ENCODE results near the gene FEM1C.
"Not testable (repeated sequence)": the region's sequence is repeated elsewhere in the genome, so short reads cannot be mapped to it uniquely, and the experiment has no call there.

The FEM1C gene

GRCh38 chr5:115520191-115520590 lies 24.4 kb downstream of the FEM1C start:
- no peak for DNase-seq (ENCODE audit: low read depth)

- DNase-seq (ENCODE audit: low read depth), result no peak
Observed at GRCh38 chr5:115516372-115516771, 28.2 kb downstream of the FEM1C start.

DNA sequence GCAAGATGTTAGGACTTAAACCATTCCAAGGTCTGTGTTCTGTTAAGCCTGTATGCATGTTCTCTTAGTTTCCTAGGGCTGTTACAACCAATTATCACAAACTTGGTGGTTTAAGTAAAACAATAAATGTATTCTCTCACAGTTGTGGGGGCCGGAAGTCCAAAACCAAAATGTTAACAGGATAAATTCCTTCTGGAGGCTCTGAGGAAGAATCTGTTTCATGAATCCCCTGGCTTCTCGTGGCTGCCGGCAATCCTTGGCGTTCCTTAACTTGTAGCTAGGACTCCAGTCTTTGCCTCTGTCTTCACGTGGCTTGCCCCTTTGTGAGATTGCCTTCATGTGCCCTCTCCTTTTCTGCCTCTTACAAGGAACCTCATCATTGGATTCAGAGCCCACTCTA lies 30.4 kb downstream of the FEM1C start:
- DNase-seq (ENCODE audit: low read depth), result no peak

GRCh38 chr5:115511632-115512031 lies 32.9 kb downstream of the FEM1C start:
- no peak for DNase-seq (ENCODE audit: low read depth)

GRCh38 chr5:115510145-115510645 lies 34.4 kb downstream of the FEM1C start:
- no peak for DNase-seq (ENCODE audit: low read depth)

DNA sequence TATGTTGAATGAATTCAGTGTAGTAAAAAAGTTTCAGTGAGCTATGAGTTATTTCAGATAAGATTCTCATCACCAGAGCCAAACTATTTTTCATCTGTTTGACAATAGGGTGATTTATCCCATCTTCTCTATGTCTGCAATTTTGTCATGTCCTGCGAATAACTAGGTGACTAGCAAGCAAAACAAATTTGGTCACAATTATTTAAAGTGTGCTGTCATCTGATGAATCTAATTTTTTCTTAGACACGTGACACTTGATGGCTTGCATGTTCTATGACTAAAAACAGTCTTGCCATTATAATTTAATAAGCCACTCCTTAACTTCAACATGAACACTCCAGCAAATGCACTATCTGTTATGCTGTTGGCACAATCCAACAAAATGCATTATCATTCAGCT lies 35.0 kb downstream of the FEM1C start:
- DNase-seq (ENCODE audit: low read depth), result no peak

- DNase-seq (ENCODE audit: low read depth), result no peak
Observed at GRCh38 chr5:115507681-115508080, 36.9 kb downstream of the FEM1C start.

DNA sequence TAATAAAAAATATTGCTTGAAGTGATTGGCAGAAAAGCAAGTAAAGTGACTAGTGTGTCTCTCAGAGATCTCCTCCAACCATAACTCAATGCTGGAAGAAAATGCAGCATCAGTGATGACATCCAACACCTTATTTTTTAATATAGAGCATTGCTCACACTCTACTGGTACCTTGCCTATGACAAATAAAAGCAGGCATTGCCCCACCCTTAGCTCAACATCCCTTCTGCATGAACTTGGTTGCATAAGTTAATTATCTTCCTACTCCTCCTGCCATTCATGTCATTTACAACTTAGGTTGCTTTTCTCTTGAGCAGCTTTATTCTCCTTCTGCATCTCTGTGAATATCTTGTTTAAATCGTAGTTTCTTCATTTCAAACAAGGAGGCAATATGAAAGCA lies 41.2 kb downstream of the FEM1C start:
- DNase-seq (ENCODE audit: low read depth), result no peak

DNA sequence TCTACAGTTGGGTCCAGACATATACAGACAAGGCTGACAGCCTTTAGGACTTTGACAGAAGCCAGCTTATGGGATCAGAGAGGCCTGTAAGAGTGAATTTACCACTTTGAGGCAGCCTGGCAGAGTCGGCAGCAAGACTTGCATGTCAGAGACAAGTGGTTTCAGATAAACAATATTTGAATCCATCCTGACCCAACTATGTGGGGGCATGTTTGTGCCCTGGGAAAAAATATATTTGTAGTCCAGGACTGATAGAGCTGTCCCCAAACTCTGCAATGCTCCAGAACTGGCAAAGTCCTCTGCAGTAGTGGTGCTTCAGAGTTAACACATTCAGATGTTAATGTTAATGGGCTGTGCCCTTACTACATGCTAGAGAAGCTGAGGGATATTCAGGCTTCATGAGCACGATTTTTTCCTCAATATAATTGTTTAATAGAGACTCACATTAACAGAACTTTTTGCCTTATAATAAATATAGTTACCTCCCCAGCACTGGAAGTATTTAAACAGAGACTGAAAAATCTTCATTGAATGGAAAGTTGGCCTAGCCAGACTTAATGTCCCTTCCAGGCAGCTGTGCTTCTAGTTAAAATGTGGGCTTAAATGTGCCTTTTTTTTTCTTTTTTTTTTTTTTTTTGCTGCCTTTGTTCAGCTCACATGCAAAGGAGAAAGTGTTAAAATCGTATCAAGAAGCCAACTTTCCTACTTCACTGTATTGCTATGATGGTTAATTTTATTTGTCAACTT lies 42.9 kb downstream of the FEM1C start:
- DNase-seq (ENCODE audit: low read depth), result no peak

DNA sequence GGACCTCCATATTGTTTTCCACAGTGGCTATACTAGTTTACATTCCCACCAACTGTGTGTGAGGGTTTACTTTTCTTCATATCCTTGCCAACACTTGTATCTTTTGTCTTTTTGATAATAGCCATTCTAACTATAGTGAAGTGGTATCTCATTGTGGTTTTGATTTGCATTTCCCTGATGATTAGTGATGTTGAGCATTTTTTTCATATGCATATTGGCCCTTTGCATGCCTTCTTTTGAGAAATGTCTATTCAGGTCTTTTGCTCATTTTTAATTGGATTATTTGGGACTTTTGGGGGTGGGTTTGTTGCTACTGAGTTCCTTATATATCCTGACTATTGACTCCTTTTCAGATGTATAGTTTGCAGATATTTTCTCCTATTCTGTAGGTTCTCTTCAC lies 44.4 kb downstream of the FEM1C start:
- no peak for DNase-seq (ENCODE audit: low read depth)

DNA sequence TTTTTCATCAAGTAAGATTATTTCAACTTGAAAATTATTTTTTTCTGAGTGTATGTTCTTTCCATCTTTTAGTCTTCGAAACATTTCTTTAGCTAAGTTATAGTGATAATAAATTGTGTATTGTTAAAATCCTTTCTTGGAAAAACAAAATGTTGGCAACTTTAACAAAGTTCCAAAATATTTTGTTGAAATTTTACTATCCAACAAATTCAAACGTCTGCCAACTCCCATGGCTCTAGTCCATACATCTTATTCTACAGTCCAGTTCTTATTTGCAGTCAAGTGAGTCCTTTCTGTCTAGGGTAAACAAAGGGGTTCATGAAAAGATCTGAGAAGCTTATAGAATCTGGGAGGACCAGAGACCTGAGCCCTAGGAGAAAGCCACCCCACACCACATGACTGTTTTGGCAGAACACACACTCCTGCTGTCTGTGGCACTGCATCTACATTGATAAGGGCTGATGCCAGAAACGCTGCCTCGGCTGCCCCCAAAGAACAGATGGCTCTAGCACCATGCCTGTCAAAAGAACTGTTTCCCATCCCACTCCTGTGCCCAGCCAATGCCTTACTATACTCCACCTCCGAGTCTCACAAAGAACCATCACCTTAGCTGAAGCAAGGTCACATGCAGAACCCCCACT lies 47.5 kb downstream of the FEM1C start:
- DNase-seq (ENCODE audit: low read depth), result no peak

GRCh38 chr5:115494570-115495289 lies 49.8 kb downstream of the FEM1C start:
- DNase-seq (ENCODE audit: low read depth), result no peak

DNA sequence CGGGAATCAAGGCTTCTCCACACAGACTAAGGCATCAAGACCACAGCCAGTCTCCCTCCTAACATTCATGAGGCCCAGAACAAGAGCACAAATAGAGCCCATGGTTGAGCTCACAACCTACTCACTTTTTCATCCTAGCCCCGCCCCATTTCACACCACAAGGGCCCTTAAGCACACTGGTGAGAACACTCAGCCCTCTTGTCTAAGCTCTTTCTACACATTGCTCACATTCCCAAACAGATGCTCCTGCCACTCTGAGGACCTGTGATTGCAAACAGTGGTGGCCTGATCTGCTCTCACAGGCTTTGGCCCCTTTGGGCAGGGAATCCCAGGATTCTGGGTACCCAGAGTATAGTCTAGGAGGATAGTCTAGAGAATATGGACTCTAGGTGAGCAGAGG lies 54.0 kb downstream of the FEM1C start:
- DNase-seq (ENCODE audit: low read depth), result no peak

DNA sequence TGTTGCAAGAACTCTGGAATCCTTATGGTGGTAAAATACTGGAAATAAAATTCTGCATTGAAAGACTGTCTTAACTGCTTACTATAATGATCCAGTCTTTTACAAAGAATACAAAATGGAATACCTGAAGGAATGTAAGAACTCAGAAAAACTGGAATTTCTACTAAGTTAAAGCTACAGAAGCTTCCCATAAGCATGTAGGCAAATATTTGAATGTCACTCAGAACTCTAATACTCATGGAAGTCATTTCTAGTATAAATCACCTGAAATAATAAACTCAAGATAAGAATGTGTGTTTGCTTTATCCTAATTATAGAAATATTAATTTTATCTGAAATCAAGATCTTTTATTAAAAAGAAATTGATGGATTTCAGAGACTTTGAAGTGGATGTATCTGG lies 54.8 kb downstream of the FEM1C start:
- DNase-seq (ENCODE audit: low read depth), result no peak

GRCh38 chr5:115487756-115488155 lies 56.8 kb downstream of the FEM1C start:
- no peak for DNase-seq (ENCODE audit: low read depth)

DNA sequence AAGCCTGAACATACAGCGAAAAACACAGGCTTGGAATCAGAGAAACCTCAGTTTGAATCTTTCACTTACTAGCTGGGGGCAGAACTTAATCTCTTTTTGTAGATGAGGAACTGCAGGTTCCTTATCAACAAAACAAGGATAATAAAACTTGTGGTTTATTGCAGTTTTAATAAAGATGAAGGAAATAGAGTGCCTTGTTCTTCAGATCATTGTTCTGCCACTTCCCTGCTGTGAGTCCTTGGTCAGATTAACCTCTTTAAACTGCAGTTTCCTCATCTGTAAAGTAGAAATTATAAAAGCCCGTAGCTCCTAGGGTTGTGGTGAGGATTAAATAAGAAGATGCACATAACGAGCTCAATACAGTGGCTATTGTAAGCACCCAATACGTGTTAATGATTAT lies 57.4 kb downstream of the FEM1C start:
- no peak for DNase-seq (ENCODE audit: low read depth)

DNA sequence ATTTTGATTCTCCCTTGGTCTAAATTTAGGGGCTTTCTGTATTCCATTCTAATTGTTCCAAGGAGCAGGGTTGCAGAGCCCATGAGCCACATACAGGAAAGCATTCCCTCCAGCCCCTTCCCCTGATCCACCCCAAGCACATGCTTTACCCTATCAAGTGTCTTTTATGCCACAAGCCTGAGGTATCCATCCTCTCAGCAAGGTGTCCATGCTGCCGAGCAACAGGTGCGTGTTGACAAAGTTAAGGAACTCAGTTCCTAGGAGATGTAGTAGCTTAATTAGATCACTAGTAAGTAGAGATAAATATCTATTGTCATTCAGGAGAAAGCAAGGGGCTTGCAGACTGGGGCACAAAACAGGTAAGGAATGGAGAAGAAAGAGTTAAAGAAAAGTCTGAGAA lies 57.8 kb downstream of the FEM1C start:
- DNase-seq (ENCODE audit: low read depth), result no peak

DNA sequence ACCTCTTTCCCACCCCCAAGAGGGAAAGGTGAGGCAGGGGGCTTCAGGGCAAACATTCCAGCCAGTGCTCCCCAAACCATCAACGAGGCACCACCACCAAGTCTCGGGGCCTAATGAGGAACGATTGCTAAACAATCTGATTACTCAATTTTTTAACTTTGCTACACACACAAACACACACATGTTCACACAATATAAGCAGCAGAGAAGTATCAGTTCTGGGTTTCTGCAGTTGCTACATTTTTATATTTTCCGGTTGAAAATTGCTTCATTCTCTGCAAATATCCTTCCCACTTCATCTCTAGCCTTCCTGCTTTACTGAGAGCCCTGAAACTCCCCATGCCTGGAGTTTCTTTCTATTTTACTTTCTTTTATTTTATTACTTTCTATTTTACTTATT lies 60.2 kb downstream of the FEM1C start:
- no peak for DNase-seq (ENCODE audit: low read depth)

GRCh38 chr5:115480900-115481299 lies 63.7 kb downstream of the FEM1C start:
- DNase-seq (ENCODE audit: low read depth), result no peak

- no peak for DNase-seq (ENCODE audit: low read depth)
Observed at GRCh38 chr5:115480271-115480670, 64.3 kb downstream of the FEM1C start.

GRCh38 chr5:115479166-115479873 lies 65.3 kb downstream of the FEM1C start:
- DNase-seq (ENCODE audit: low read depth), result not testable (repeated sequence)

DNA sequence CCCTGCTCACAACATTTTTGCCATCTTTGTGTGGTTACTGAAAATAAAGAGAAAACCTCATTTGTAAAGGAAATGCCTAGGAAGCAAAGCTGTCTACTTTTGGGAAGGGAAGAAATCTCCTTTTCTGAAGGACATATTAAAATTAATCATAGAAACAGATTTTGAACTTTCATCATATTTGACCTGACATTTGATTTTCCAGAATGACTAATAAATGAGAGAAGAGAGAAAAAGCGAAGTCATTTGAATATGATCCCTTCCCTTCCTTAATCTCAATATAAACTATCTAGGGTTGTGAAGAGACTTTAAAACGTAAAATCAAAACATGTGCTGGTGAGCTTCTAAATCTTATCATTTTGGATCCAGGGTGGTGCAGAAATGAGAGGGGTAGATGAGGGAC lies 66.3 kb downstream of the FEM1C start:
- DNase-seq (ENCODE audit: low read depth), result no peak
